Measurements from ENCODE around the gene TMED7.
A peak's percentile ranks its signal among the peaks of the same experiment; 100 is the strongest.
"Not testable (repeated sequence)": the region's sequence is repeated elsewhere in the genome, so short reads cannot be mapped to it uniquely, and the experiment has no call there.

The TMED7 gene

GRCh38 chr5:115625579-115626444, at the start of gene TMED7:
TSS of gene TMED7 (minus strand) at chr5:115626036. CDS start at chr5:115625792, 244 bp downstream.
- Mint-ChIP-seq H3K4me3 (no peak within 1 kb of the TSS), H3K36me3 (peaks cover 9 to 12% of the 10 kb centered on the region in 2 donors), H3K9me3 (no peaks in the 10 kb centered on the region), H3K27ac (peak within 1 kb of the TSS; percentile 89), H3K27me3 (peaks cover 0 to 5% of the 10 kb centered on the region in 2 donors), H3K4me1 (peaks cover 8 to 17% of the 10 kb centered on the region in 2 donors)
- DNase-seq (peak; percentile 99), ATAC-seq (replicated peaks) (peak; percentile 92 to 95)

GRCh38 chr5:115674782-115675181, 48.9 kb upstream of the TMED7 start:
- not testable (repeated sequence) for DNase-seq; H3K27ac Mint-ChIP-seq; H3K36me3 Mint-ChIP-seq; ATAC-seq (replicated peaks); H3K9me3 Mint-ChIP-seq; H3K4me1 Mint-ChIP-seq; H3K4me3 Mint-ChIP-seq
- peaks cover 10 to 18% of the 10 kb centered on the region in 2 donors for H3K27me3 Mint-ChIP-seq

- ATAC-seq (replicated peaks) = no peak
- Mint-ChIP-seq H3K36me3 (peaks cover 0 to 4% of the 10 kb centered on the region in 2 donors), H3K4me1 (no peaks in the 10 kb centered on the region), H3K27ac (no peak overlapping the region), H3K27me3 (peaks cover 14 to 23% of the 10 kb centered on the region in 2 donors), H3K9me3 (peaks cover 8 to 9% of the 10 kb centered on the region in 2 donors), H3K4me3 (no peak overlapping the region)
- no peak for DNase-seq
These were observed 47.8 kb upstream of the TMED7 start for GRCh38 chr5:115673596-115673995.

DNA sequence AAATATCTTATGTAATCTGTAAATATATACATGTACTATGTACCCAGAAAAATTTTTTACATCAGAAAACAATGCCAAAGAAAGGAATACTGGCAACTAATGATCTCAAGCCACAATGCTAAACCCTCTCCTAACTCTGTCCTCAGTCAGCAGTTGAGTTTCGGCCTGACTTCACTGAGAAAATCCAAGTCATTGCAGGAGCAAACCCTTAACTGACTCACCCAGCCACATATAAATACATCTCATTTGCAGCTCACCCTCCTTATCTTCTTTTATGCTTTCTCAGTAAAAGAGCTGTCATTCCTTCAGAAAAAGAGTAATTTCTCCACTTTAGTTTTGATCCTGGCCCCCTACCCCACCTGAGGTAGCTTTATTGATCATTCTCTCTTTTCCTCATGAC, 46.1 kb upstream of the TMED7 start:
- ATAC-seq (replicated peaks) (no peak), DNase-seq (no peak)
- no peak overlapping the region for H3K27ac Mint-ChIP-seq
- H3K9me3 Mint-ChIP-seq = peaks cover 11 to 17% of the 10 kb centered on the region in 2 donors
- H3K27me3 Mint-ChIP-seq = peaks cover 11 to 32% of the 10 kb centered on the region in 2 donors
- H3K36me3 Mint-ChIP-seq = peaks cover 1 to 8% of the 10 kb centered on the region in 2 donors
- no peak overlapping the region for H3K4me3 Mint-ChIP-seq
- no peaks in the 10 kb centered on the region for H3K4me1 Mint-ChIP-seq

DNA sequence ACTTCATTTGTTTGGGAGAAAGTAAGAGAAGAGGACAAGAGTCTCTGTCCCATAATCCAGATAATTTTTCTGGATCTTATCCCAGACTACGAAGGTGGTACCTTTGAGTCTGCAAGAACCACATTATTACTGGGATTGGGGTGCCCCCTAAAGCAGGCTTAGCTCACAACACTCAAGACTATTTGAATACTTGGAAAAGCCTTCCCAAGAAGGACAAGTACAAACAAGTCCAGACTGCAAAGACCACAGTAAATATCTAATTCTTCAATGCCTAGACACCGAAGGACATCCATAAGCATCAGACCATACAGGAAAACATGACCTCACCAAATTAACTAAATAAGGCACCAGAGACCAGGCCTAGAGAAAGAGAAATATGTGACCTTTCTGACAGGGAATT, 40.2 kb upstream of the TMED7 start:
- H3K4me1 Mint-ChIP-seq = no peaks in the 10 kb centered on the region
- H3K27ac Mint-ChIP-seq = no peak overlapping the region
- H3K27me3 Mint-ChIP-seq = peaks cover 34 to 56% of the 10 kb centered on the region in 2 donors
- no peak overlapping the region for H3K4me3 Mint-ChIP-seq
- DNase-seq (no peak), ATAC-seq (replicated peaks) (no peak)
- H3K36me3 Mint-ChIP-seq = peaks cover 1 to 8% of the 10 kb centered on the region in 2 donors
- H3K9me3 Mint-ChIP-seq = peaks cover 19 to 28% of the 10 kb centered on the region in 2 donors

DNA sequence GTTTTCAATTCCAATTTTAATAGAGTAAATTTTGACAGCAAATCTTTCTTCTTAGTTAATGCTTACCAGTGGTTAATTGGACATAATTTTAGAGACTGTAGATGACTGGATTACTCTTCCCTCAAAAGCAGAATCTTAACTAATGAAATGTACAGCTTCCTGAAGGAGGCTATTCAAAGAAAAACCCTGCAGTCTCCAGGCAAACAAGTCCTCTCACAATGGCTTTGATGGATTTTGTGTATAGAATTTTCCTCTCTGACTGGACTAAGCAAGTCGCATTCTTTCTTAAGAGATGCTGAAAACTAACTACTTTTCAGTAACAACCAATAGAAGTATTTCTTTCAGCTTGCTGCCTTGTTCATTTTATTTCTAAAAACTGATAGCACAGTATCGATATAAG, 35.7 kb upstream of the TMED7 start:
- Mint-ChIP-seq H3K27me3 (peaks cover 49 to 56% of the 10 kb centered on the region in 2 donors), H3K9me3 (peaks cover 10 to 17% of the 10 kb centered on the region in 2 donors), H3K36me3 (peaks cover 0 to 1% of the 10 kb centered on the region in 2 donors), H3K27ac (no peak overlapping the region), H3K4me3 (no peak overlapping the region), H3K4me1 (no peaks in the 10 kb centered on the region)
- DNase-seq = no peak
- no peak for ATAC-seq (replicated peaks)

- Mint-ChIP-seq H3K4me1 (no peaks in the 10 kb centered on the region), H3K36me3 (peaks cover 0 to 1% of the 10 kb centered on the region in 2 donors), H3K9me3 (peaks cover 6 to 13% of the 10 kb centered on the region in 2 donors), H3K27me3 (peaks cover 44 to 53% of the 10 kb centered on the region in 2 donors), H3K27ac (no peak overlapping the region), H3K4me3 (no peak overlapping the region)
- DNase-seq (no peak), ATAC-seq (replicated peaks) (no peak)
These were observed 35.3 kb upstream of the TMED7 start for GRCh38 chr5:115661101-115661500.

DNA sequence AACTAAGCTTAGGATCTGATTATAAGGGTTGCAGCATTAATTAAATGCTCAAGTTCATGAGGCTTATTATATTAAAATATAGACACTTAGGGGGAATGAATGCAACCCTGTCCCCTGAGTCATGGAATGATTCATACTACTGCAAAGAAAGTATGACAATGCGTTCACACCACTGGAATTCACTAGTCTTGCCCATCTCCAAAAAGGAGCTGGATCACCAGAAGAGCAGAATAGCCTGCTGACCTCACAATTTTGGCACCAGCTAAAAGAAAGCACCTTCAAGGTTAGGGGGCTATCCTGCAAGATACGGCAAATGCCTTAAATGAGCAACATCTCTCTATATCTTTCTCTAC, 32.0 kb upstream of the TMED7 start:
- Mint-ChIP-seq H3K4me1 (no peaks in the 10 kb centered on the region), H3K4me3 (no peak overlapping the region), H3K36me3 (peaks cover 0 to 1% of the 10 kb centered on the region in 2 donors), H3K27ac (no peak overlapping the region), H3K9me3 (peaks cover 2 to 8% of the 10 kb centered on the region in 2 donors), H3K27me3 (peaks cover 19 to 32% of the 10 kb centered on the region in 2 donors)
- DNase-seq (no peak), ATAC-seq (replicated peaks) (no peak)

- H3K27ac Mint-ChIP-seq = no peak overlapping the region
- DNase-seq (no peak), ATAC-seq (replicated peaks) (no peak)
- peaks cover 2 to 8% of the 10 kb centered on the region in 2 donors for H3K9me3 Mint-ChIP-seq
- H3K36me3 Mint-ChIP-seq = peaks cover 0 to 1% of the 10 kb centered on the region in 2 donors
- H3K4me3 Mint-ChIP-seq = no peak overlapping the region
- peaks cover 19 to 32% of the 10 kb centered on the region in 2 donors for H3K27me3 Mint-ChIP-seq
- H3K4me1 Mint-ChIP-seq = no peaks in the 10 kb centered on the region
These were observed 31.5 kb upstream of the TMED7 start for GRCh38 chr5:115657125-115657880.

DNA sequence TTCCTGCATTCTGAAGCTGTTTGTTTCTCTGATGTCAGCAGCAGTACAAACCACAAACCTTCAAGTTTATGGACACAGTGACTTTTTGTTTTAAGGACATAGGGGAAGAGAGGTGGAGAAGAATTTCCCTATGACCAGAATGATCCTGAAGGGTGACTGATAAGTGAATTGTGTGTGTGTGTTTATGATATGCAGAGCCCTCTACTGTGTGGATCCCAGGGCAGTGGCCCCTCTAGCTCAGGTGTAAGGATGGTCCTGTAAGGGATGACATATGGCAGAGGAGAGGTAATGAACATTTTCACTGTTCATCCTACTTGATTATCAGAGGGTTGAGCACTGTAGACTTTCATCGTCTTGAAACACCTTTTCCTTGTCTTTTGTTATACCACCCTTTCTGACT, 30.6 kb upstream of the TMED7 start:
- Mint-ChIP-seq H3K4me1 (no peaks in the 10 kb centered on the region), H3K27me3 (peaks cover 18 to 32% of the 10 kb centered on the region in 2 donors), H3K27ac (no peak overlapping the region), H3K9me3 (peaks cover 2 to 8% of the 10 kb centered on the region in 2 donors), H3K36me3 (peaks cover 0 to 1% of the 10 kb centered on the region in 2 donors), H3K4me3 (no peak overlapping the region)
- DNase-seq (no peak), ATAC-seq (replicated peaks) (no peak)

- Mint-ChIP-seq H3K4me1 (no peaks in the 10 kb centered on the region), H3K27ac (no peak overlapping the region), H3K27me3 (peaks cover 14 to 28% of the 10 kb centered on the region in 2 donors), H3K9me3 (peaks cover 2 to 8% of the 10 kb centered on the region in 2 donors), H3K4me3 (no peak overlapping the region), H3K36me3 (peaks cover 0 to 1% of the 10 kb centered on the region in 2 donors)
- ATAC-seq (replicated peaks) (no peak), DNase-seq (no peak)
These were observed 30.2 kb upstream of the TMED7 start for GRCh38 chr5:115655994-115656393.

DNA sequence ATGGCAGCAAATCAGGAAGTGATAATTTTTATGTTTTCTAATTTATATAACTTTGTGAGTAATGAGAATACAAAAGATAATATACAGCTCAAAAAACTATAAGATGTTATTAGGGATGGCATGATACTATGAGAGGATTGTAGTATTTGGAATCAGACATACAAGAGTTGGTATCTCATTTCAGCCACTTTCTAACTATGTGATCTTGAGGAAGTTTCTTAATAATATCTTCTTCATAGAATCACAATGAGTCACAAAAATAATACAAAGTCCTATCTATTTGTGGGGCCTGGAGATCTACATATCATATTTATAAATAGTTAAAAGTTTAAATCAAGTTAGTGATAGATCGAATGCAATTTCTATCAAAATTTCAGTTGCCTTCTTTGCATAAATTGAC, 23.7 kb upstream of the TMED7 start:
- no peaks in the 10 kb centered on the region for H3K4me1 Mint-ChIP-seq
- H3K36me3 Mint-ChIP-seq = no peaks in the 10 kb centered on the region
- ATAC-seq (replicated peaks) (no peak), DNase-seq (no peak)
- peaks cover 18 to 21% of the 10 kb centered on the region in 2 donors for H3K27me3 Mint-ChIP-seq
- H3K4me3 Mint-ChIP-seq = no peak overlapping the region
- no peaks in the 10 kb centered on the region for H3K9me3 Mint-ChIP-seq
- H3K27ac Mint-ChIP-seq = no peak overlapping the region

- Mint-ChIP-seq H3K27me3 (peaks cover 26 to 29% of the 10 kb centered on the region in 2 donors), H3K4me1 (no peaks in the 10 kb centered on the region), H3K36me3 (no peaks in the 10 kb centered on the region), H3K9me3 (no peaks in the 10 kb centered on the region), H3K27ac (no peak overlapping the region), H3K4me3 (no peak overlapping the region)
- no peak for ATAC-seq (replicated peaks)
- no peak for DNase-seq
These were observed 22.2 kb upstream of the TMED7 start for GRCh38 chr5:115648056-115648455.

GRCh38 chr5:115645386-115645785, 19.6 kb upstream of the TMED7 start:
- H3K4me3 Mint-ChIP-seq; H3K4me1 Mint-ChIP-seq; DNase-seq; H3K9me3 Mint-ChIP-seq; H3K27ac Mint-ChIP-seq; ATAC-seq (replicated peaks); H3K36me3 Mint-ChIP-seq: not testable (repeated sequence)
- H3K27me3 Mint-ChIP-seq = peaks cover 26 to 37% of the 10 kb centered on the region in 2 donors
